ENCODE measurements around the gene UBAP2L. TPM values are rescaled to one million over a fixed set of nuclear protein-coding genes. Genes with fewer than 3 reads are reported as not detected.
"Not testable (repeated sequence)": the region's sequence is repeated elsewhere in the genome, so short reads cannot be mapped to it uniquely, and the experiment has no call there.

The UBAP2L gene
- polyA plus RNA-seq, 3 donors from 2014 or later: 23.1 to 72.4 (median 52.4) TPM

GRCh38 chr1:154183046-154183915 is 37.5 kb upstream of the UBAP2L start:
- Mint-ChIP-seq H3K4me3 (peak overlapping the region; percentile 100), H3K27ac (peak overlapping the region; percentile 96 to 100 (median 100)), H3K27me3 (ENCODE audit: low read depth in 3 of 3) (peaks cover 1 to 15% (median 14%) of the 10 kb centered on the region in 3 donors), H3K9me3 (peaks cover 0 to 2% (median 0%) of the 10 kb centered on the region in 6 donors), H3K36me3 (peaks cover 4 to 12% (median 4%) of the 10 kb centered on the region in 3 donors), H3K4me1 (peaks cover 51 to 53% of the 10 kb centered on the region in 2 donors)
- DNase-seq: peak; percentile 91 to 92 (median 91)

GRCh38 chr1:154186177-154186576 is 34.6 kb upstream of the UBAP2L start:
- Mint-ChIP-seq H3K27me3 (ENCODE audit: low read depth in 3 of 3) (peaks cover 1 to 17% (median 15%) of the 10 kb centered on the region in 3 donors), H3K9me3 (peaks cover 0 to 2% (median 0%) of the 10 kb centered on the region in 6 donors), H3K4me1 (peaks cover 22 to 24% of the 10 kb centered on the region in 2 donors), H3K27ac (peak overlapping the region in 2 of 6 donors; percentile 25 to 27), H3K4me3 (no peak overlapping the region), H3K36me3 (peaks cover 0 to 4% (median 3%) of the 10 kb centered on the region in 3 donors)
- peak; percentile 17 to 40 (median 30) for DNase-seq

GRCh38 chr1:154186852-154187501 is 33.8 kb upstream of the UBAP2L start:
- Mint-ChIP-seq H3K4me3 (no peak overlapping the region), H3K27me3 (ENCODE audit: low read depth in 3 of 3) (peaks cover 2 to 18% (median 15%) of the 10 kb centered on the region in 3 donors), H3K4me1 (peaks cover 14 to 16% of the 10 kb centered on the region in 2 donors), H3K27ac (no peak overlapping the region), H3K36me3 (peaks cover 0 to 4% (median 3%) of the 10 kb centered on the region in 3 donors), H3K9me3 (peaks cover 0 to 2% (median 0%) of the 10 kb centered on the region in 6 donors)
- DNase-seq: no peak

GRCh38 chr1:154190550-154190949 is 30.2 kb upstream of the UBAP2L start:
- H3K4me3 Mint-ChIP-seq: no peak overlapping the region
- no peak overlapping the region for H3K27ac Mint-ChIP-seq
- peaks cover 6 to 22% (median 7%) of the 10 kb centered on the region in 3 donors for H3K27me3 Mint-ChIP-seq (ENCODE audit: low read depth in 3 of 3)
- no peaks in the 10 kb centered on the region for H3K36me3 Mint-ChIP-seq
- H3K9me3 Mint-ChIP-seq: no peaks in the 10 kb centered on the region
- no peak for DNase-seq
- H3K4me1 Mint-ChIP-seq: no peaks in the 10 kb centered on the region

GRCh38 chr1:154191990-154192461 is 28.7 kb upstream of the UBAP2L start, which contains the start of gene TPM3:
Gene TPM3, minus strand, starts transcription at chr1:154192100. Its CDS starts 82 bp downstream, at chr1:154192018.
- H3K4me1 Mint-ChIP-seq: no peaks in the 10 kb centered on the region
- DNase-seq: no peak
- peaks cover 6 to 22% (median 7%) of the 10 kb centered on the region in 3 donors for H3K27me3 Mint-ChIP-seq (ENCODE audit: low read depth in 3 of 3)
- no peaks in the 10 kb centered on the region for H3K36me3 Mint-ChIP-seq
- H3K4me3 Mint-ChIP-seq: no peak within 1 kb of the TSS
- H3K27ac Mint-ChIP-seq: peak within 1 kb of the TSS in 1 of 6 donors; percentile 13
- H3K9me3 Mint-ChIP-seq: no peaks in the 10 kb centered on the region

GRCh38 chr1:154192476-154192875 is 28.3 kb upstream of the UBAP2L start:
- Mint-ChIP-seq H3K4me1 (no peaks in the 10 kb centered on the region), H3K36me3 (no peaks in the 10 kb centered on the region), H3K27me3 (ENCODE audit: low read depth in 3 of 3) (peaks cover 6 to 20% (median 7%) of the 10 kb centered on the region in 3 donors), H3K9me3 (no peaks in the 10 kb centered on the region), H3K4me3 (no peak overlapping the region), H3K27ac (no peak overlapping the region)
- DNase-seq: no peak

- Mint-ChIP-seq H3K4me3 (no peak overlapping the region), H3K27ac (no peak overlapping the region), H3K9me3 (no peaks in the 10 kb centered on the region), H3K4me1 (no peaks in the 10 kb centered on the region), H3K27me3 (ENCODE audit: low read depth in 3 of 3) (peaks cover 5 to 17% (median 7%) of the 10 kb centered on the region in 3 donors), H3K36me3 (no peaks in the 10 kb centered on the region)
- DNase-seq: no peak
These were observed 26.9 kb upstream of the UBAP2L start for GRCh38 chr1:154193821-154194220.

GRCh38 chr1:154198756-154199562 is 21.8 kb upstream of the UBAP2L start:
- Mint-ChIP-seq H3K27me3 (ENCODE audit: low read depth in 3 of 3) (peaks cover 0 to 6% (median 0%) of the 10 kb centered on the region in 3 donors), H3K4me1 (no peaks in the 10 kb centered on the region), H3K4me3 (no peak overlapping the region), H3K27ac (no peak overlapping the region), H3K36me3 (no peaks in the 10 kb centered on the region), H3K9me3 (no peaks in the 10 kb centered on the region)
- peak; percentile 34 to 51 (median 35) for DNase-seq

- Mint-ChIP-seq H3K4me1 (no peaks in the 10 kb centered on the region), H3K4me3 (no peak overlapping the region), H3K27me3 (ENCODE audit: low read depth in 3 of 3) (peaks cover 0 to 3% (median 0%) of the 10 kb centered on the region in 3 donors), H3K27ac (no peak overlapping the region), H3K9me3 (no peaks in the 10 kb centered on the region), H3K36me3 (no peaks in the 10 kb centered on the region)
- no peak for DNase-seq
These were observed 21.2 kb upstream of the UBAP2L start for GRCh38 chr1:154199563-154199879.

- peaks cover 14 to 22% (median 20%) of the 10 kb centered on the region in 3 donors for H3K36me3 Mint-ChIP-seq
- not testable (repeated sequence) for H3K4me3 Mint-ChIP-seq; DNase-seq; H3K27me3 Mint-ChIP-seq (ENCODE audit: low read depth in 3 of 3); H3K9me3 Mint-ChIP-seq; H3K4me1 Mint-ChIP-seq
- H3K27ac Mint-ChIP-seq: peak overlapping the region in 5 of 6 donors; percentile 29 to 80 (median 52)
These were observed 15.0 kb upstream of the UBAP2L start for GRCh38 chr1:154205778-154206177.

GRCh38 chr1:154206196-154206595 is 14.6 kb upstream of the UBAP2L start, which contains the start of gene CFAP141:
Gene CFAP141, minus strand, starts transcription at chr1:154206333. Its CDS starts 26 bp downstream, at chr1:154206307.
- Mint-ChIP-seq H3K27me3 (ENCODE audit: low read depth in 3 of 3) (peaks cover 0 to 3% (median 2%) of the 10 kb centered on the region in 3 donors), H3K36me3 (peaks cover 15 to 22% (median 20%) of the 10 kb centered on the region in 3 donors), H3K27ac (peak within 1 kb of the TSS; percentile 29 to 80 (median 54)), H3K4me3 (no peak within 1 kb of the TSS), H3K4me1 (no peaks in the 10 kb centered on the region), H3K9me3 (no peaks in the 10 kb centered on the region)
- no peak for DNase-seq

GRCh38 chr1:154207262-154207661 is 13.5 kb upstream of the UBAP2L start:
- Mint-ChIP-seq H3K27me3 (ENCODE audit: low read depth in 3 of 3) (peaks cover 0 to 3% (median 2%) of the 10 kb centered on the region in 3 donors), H3K4me3 (no peak overlapping the region), H3K9me3 (no peaks in the 10 kb centered on the region), H3K4me1 (no peaks in the 10 kb centered on the region), H3K36me3 (peaks cover 18 to 25% (median 25%) of the 10 kb centered on the region in 3 donors), H3K27ac (peak overlapping the region in 3 of 6 donors; percentile 49 to 77 (median 54))
- no peak for DNase-seq

All from immature natural killer cell (primary cell).